H1 (cell line): ENCODE results near the gene ZBTB4. TPM values are rescaled to one million over a fixed set of nuclear protein-coding genes. Genes with fewer than 3 reads are reported as not detected.

ENCODE experiments used
- ATF3 ChIP-seq: IDR thresholded peaks from 2 replicates; pipeline ENCODE4 v1.6.1; 2011; ENCODE audit warnings: low read depth, mild to moderate bottlenecking, low read length; ENCODE audit not compliant: insufficient read depth
- BCL11A ChIP-seq, 2 experiments: IDR thresholded peaks; one replicate each; pipeline ENCODE4 v1.6.1; 2011; ENCODE audit warnings: low read depth in 2 of 2, low read length in 2 of 2, mild to moderate bottlenecking in 2 of 2
- CHD7 ChIP-seq: fragments of 300-600 bp; sonication (generic); IDR thresholded peaks from 2 replicates; pipeline ENCODE4 v1.7.1; 2012; ENCODE audit warnings: low read length, moderate library complexity, mild to moderate bottlenecking, inconsistent platforms; ENCODE audit not compliant: insufficient replicate concordance
- CREB1 ChIP-seq: IDR thresholded peaks from 2 replicates; pipeline ENCODE4 v1.6.1; 2012; ENCODE audit warnings: inconsistent platforms
- FOSL1 ChIP-seq: IDR thresholded peaks from 2 replicates; pipeline ENCODE4 v1.6.1; 2011; ENCODE audit warnings: mild to moderate bottlenecking, low read depth, low read length, moderate library complexity; ENCODE audit not compliant: insufficient read depth
- JUND ChIP-seq: IDR thresholded peaks from 2 replicates; pipeline ENCODE4 v1.6.1; 2011; ENCODE audit warnings: mild to moderate bottlenecking, improper control_type of control experiment, low read length
- RBBP5 ChIP-seq: IDR thresholded peaks from 2 replicates; pipeline ENCODE4 v1.7.1; 2012; ENCODE audit warnings: low read depth, mild to moderate bottlenecking, inconsistent platforms, low read length, moderate library complexity, borderline replicate concordance
- SIN3A ChIP-seq, 2 experiments: IDR thresholded peaks in 1 of 2; conservative IDR thresholded peaks in 1 of 2; 2 replicates each; pipeline ENCODE4 v1.6.1; 2011 to 2012; ENCODE audit warnings: low read length in 2 of 2, improper control_type of control experiment in 1 of 2, low read depth in 1 of 2, mild to moderate bottlenecking in 1 of 2
- TAF1 ChIP-seq: IDR thresholded peaks from 2 replicates; pipeline ENCODE4 v1.6.1; 2011; ENCODE audit warnings: mild to moderate bottlenecking, low read depth, low read length
- polyA plus RNA-seq, 7 experiments: library from polyadenylated mRNA; depleted of rRNA in 3 of 7; stranded (reverse) in 5 of 7; unstranded in 2 of 7; fragments of >200 nt in 5 of 7; fragments of 200-250 nt in 2 of 7; gene quantifications; 1 replicate in 5 of 7; 2 replicates in 1 of 7; 4 replicates in 1 of 7; pipeline versions ENCODE4 v1.2.1 to v1.2.3, GENCODE V29; 2011 to 2013; ENCODE audit warnings: missing spikeins in 2 of 7, mixed read lengths in 2 of 7
- total RNA-seq: library from RNA; stranded (reverse); fragmentation: NEBNext Ultra II Directional; extraction: Animal tissue kit (Norgen Biotek cat#: 25700); gene quantifications from 2 replicates; pipeline ENCODE4 v1.2.1, GENCODE V29; 2021

The ZBTB4 gene
- total and polyA plus RNA-seq, 2 of the 8 experiments (the other 6 are each of a cell fraction or from before 2014, with no cell fraction given), result 5.9 to 10.1 TPM

- no peak for TF ChIP-seq CHD7
- TF ChIP-seq FOSL1, result no peak
- TF ChIP-seq JUND, result no peak
- TF ChIP-seq BCL11A (IDR thresholded peaks at IDR 0.05; ENCODE audit: low read depth in 2 of 2, low read length in 2 of 2), result no peak
- no peak for TF ChIP-seq RBBP5
- no peak for TF ChIP-seq TAF1
- no peak for TF ChIP-seq SIN3A (conservative IDR thresholded peaks at IDR 0.05 in 1 of 2, IDR thresholded peaks at IDR 0.05 in 1 of 2; ENCODE audit: low read depth in 1 of 2, low read length in 2 of 2)
- TF ChIP-seq ATF3, result no peak
- TF ChIP-seq CREB1, result no peak
Measured at GRCh38 chr17:7443499-7444485, 35.6 kb downstream of the ZBTB4 start (continued).
